DMS114 treated with DMSO at 0.1 percent for 48 hours (cell line): ENCODE results near the gene DUSP12.
"Not testable (repeated sequence)": the region's sequence is repeated elsewhere in the genome, so short reads cannot be mapped to it uniquely, and the experiment has no call there.

Experiments used
- DNase-seq: peaks from one replicate; lab custom pipeline; 2025; ENCODE audit not compliant: unreplicated experiment; lab: John Stamatoyannopoulos, UW

The DUSP12 gene

DNA sequence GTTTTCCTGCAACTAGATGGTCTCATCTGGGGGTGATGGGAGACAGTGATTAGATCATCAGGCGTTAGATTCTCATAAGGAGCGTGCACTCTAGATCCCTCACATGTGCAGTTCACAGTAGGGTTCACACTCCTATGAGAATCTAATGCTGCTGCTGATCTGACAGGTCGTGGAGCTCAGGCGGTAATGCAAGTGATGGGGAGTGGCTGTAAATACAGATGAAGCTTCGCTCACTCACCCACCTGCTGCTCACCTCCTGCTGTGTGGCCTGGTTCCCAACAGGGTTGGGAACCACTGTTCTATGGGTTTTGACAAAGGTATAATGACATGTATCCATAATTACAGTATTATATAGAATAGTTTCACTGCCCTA is 20.1 kb downstream of the DUSP12 start:
- not testable (repeated sequence) for DNase-seq

DNA sequence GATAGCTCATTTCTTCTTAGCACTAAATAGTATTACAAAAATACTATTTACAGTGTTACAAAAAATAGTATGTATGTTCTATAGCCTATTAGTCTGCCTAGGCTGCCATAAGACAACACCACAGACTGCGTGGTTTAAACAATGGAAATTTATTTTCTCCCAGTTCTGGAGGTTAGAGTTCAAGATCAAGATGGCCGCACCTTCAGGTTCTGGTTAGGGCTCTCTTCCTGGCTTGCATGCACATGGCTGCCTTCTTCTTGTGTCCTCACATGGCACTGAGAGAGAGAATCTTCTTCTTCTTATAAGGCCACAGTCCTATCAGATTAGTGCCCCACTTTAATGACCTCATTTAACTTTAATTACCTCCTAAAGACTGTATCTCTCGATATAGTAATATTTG is 20.7 kb downstream of the DUSP12 start:
- DNase-seq: no peak

DNA sequence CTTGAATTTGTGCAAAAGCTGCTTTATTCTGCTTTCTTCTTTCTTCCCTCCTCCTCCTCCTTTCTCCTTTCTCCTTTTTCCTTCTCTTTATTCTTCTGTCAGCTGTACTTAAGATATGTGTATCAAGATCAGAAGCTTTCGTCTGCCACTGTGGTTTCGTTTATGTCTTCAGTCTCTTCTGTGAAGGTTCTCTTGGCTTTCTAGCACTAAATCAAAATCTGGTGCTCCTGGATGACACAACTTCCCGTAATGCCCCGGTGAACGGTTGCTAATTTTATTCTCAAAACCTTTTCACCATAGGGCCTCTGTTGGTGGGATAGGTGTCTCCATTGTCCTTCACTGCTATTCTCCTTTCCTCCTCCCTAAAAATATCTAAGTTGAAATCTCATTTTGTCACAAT is 21.6 kb downstream of the DUSP12 start:
- no peak for DNase-seq

DNA sequence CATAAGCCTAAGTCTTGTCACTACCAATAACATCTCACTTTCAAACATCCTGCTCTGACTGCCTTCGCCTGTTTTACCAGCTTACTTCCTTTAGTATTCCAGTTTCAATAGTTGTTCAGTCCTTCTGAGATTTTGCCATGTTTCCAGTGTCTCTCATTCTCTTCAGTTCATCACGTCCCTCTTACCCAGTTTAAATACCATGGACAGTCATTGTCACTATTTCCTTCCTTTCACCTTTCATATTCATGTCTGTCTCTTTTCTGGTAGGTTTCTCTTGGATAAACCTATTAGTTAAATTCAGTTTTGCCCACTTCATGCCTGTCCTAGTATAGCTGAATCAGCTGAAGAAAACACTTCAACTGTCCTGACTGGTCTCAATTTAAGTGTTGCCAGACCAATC is 22.4 kb downstream of the DUSP12 start:
- no peak for DNase-seq

DNA sequence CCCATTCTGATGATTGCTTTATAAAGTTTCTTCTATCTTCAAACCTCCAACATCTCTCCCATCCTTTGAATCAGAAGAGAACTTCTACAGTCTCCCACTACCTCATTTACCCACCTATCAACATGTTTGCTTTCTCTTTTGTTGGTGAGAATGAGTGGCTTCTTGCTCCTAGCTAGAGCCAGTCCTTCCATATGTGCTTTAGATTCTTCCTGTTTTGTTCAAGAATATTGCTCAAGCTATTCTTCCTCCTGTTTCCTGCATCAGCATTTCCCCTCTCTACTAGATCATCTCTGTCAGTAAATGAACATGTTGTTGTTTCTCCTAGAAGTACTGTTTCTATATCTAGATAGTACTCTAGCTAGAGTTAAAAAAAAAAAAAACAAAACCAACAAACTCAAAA is 22.8 kb downstream of the DUSP12 start:
- no peak for DNase-seq

DNA sequence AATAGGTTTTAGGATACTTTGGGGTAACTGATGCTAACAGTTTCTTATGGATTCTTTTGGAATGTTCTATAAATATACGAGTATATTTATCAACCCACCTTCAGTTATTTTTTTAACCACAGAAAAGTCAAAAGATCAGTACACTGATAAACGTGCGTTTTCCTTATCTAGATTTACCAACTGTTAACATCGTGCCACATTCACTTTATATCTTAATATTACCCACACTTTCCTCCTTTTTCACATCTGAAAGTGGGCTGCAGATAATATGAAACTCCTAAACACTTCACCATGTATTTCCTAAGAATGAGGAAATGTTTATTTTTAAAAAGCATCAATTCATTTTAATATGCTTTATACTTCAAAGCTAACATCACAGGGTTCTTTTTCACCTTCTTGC is 24.2 kb downstream of the DUSP12 start:
- no peak for DNase-seq

DNA sequence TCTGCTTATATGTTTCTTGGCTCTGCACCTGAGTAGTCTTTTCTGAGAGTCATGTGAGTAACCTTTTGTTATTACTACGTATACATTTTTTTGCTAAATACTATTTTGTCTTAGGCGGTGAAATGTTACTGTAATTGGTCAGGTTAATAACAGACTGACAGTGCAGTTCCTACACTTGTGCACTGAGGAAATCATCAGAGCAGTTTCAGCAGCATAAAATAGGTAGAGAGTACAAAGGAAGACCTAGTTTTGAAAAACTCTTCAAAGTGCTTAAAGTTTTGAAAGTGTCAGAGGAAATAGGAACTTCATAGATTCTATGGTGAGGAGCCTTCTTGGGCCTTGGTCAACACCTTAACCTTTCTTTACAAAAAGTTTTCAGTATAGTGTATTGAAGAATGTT is 27.7 kb downstream of the DUSP12 start:
- no peak for DNase-seq

DNA sequence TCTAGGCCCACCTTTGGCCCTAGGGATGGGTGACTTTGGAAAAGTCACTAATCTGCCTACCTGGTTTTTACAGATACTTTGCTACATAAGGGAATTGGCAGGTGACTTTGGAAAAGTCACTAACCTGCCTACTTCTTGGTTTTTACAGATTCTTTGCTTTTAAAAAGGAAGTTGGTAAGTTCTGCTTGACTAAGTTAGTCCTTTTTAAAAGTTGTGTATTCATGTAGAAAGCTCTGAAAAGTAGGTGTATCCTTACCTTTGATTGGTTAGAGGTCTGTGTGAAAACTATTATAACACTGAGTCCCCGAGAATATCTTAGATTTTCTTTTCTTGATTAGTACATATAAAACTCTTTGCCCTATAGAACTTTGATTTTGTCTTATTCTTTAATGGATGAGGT is 28.9 kb downstream of the DUSP12 start:
- DNase-seq: no peak

DNA sequence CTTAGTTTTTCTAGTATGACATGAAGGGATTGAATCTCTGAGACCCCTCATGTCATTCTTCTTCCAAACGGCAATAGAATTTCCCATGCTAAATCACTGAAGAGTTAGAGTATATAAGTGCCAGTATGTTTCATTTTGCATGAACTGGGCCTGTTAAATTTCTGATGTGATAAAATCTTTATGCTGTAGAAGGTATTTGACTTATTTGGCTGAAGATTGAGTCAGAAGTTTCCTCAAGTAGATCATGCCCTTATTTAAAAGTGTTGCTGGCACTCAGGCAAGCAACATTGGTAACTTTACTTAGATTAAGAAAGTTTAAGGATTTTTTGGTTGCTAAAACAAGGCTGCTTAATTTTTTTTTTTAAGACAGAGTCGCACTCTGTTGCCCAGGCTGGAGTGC is 29.8 kb downstream of the DUSP12 start:
- DNase-seq: no peak

DNA sequence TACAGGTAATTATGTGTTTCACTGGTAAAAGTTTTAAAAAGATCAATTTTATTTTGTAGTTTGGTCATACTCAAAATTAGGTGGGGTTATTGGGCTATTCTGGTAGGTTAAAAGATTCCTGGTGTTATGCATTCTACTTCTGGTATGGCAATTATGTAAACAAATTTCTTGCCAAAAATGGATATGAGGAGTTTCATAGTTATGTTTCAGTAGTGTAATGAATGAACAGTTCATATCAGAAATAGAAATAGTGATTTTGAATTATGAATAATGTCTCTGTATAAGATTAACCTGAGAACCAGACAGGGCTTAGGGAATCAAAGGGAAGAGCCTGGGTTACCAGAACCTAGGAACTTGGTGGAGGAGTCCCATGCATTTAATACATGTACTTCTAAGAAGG is 32.4 kb downstream of the DUSP12 start:
- DNase-seq: no peak

DNA sequence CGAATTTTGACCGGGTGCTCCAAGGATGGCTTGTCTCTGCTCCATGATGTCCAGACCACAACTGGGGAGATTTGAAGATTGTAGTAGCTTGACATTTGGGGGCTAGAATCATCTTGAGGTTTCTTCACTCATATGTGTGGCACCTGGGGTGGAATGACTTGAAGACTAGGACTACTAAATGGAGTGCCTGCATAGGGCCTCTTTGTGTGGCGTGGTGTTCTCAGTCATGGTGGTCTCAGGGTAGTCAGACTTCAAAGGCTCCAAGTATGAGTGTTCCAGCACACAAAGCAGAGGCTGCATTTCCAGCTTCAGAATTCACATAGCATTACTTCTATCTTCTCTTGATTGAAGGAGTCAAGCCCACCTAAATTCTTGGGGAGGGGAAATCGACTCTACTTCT is 33.3 kb downstream of the DUSP12 start:
- DNase-seq: no peak

DNA sequence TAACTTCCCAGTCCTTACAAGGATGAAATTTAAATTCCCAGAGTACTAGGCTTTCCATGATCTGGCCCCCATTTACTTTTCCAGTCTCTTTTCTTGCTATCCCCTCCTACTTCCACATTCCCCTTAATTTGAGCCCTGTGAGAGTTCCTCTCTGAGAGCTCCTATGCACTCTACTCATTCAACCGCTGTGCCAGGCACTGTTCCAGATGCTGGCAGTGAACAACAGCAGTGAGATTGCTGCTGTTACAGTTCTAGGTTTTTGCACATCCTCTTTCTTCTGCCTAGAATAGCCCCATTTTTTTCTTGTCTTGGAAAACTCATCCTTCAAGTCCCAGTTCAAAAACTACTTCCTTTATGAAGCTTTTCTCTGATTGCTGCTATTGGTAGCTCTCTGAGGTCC is 35.4 kb downstream of the DUSP12 start:
- no peak for DNase-seq

DNA sequence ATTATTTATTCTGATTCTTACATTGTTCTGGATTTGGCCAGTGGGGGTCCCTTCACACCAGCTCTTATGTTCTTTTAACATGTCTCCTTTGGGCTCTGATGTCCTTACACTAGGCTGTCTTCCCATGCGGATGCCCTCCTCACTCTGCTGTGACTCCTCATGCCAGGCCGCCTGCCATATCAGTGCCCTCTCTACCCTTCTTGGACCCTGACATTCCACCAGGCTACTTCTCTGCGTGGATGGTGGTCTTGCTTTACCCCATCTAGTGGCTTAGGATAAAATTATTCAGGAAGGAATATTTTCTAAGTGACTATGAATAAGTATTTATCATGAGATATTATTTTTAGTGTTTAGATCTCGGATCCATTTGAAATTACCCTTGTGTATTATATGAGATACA is 37.8 kb downstream of the DUSP12 start:
- DNase-seq: no peak

DNA sequence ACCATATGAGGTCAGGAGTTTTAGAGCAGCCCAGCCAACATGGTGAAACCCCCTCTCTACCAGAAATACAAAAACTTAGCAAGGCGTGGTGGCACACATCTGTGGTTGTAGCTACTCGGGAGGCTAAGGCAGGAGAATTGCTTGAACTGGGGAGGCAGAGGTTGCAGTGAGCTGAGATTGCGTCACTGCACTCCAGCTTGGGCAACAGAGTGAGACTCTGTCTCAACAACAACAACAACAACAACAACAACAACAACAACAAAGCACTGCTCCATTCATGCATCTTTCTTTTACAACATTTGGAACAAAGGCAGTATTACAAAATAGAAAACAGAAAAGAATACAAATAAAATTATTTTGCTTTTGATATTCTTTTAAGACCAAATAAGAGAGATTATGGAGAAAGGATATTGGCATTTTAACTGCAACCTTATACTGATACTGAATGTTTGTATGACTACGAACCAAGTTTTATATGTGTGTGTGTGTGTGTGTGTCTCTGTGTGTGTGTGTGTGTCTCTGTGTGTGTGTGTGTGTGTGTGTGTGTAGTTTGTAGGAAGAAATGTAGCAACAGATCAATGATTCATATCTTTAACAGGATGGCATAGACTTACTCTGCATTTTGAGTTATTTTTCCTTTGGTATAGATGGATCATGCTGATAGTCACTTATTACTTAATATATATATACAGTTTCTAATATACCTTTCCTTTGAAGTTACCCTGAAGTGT is 41.2 kb downstream of the DUSP12 start:
- no peak for DNase-seq

DNA sequence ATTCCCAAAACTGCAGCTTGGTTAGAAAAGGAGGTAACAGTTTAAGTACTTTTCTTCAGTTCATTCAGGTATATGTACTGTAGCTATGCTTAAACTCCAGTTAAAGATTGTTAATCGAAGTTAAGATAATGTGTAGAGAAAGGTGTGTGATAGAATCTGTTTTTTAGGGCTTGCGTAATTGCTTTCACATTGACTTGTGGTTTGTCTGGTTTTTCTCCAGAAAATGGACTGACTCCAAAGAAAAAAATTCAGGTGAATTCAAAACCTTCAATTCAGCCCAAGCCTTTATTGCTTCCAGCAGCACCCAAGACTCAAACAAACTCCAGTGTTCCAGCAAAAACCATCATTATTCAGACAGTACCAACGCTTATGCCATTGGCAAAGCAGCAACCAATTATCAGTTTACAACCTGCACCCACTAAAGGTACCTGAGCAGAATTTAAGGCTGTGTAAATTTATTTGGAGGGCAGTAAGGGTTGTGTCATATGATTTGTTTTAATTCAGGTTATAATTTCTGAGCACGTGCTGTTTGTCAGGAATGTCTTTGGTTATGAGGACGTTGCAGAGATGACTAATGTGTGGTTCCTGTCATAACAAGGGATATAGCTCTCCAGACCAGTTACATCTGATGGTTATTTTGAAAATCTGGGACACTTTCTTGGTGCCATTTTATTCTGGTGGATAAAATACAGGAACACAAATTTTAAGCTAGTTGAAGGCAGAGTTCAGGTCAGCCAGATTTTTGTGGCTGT is 42.5 kb downstream of the DUSP12 start:
- DNase-seq: no peak

DNA sequence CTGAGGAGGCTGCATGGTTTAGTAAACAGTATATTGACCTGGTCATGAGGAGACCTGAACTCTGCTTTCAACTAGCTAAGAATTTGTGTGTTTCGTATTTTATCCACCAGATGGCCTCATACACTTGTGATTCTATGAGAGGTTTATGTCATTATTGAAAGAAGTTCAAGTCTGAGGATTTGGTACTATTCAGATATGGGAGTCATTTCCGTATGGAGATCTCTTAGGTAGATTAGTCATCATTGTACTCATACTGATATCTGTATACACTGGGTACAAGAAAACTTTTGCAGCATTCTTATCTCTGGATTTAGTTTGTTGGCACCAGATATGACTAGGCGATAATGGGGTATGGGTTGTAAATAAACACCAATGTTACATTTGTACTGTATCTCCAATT is 43.2 kb downstream of the DUSP12 start:
- DNase-seq: peak; percentile 85

DNA sequence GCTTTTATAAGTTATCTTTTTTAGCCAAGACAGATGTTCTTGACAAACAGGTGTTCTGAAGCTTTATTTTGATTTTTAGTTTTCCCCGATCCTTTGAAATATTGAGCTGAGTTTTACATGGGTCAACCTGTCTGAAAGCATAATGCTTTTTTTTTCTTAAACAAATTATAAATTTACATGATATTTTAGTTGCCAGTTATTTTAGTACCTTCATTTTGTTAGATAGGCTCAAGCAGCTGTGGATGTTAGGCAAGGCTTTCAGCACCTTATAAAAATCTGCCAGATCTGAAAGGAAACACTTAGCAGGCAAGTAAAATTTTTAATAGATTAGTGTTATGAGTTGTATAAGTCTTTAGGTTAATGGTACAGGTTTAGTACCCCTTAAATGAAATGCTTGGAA is 50.2 kb downstream of the DUSP12 start:
- DNase-seq: no peak

DNA sequence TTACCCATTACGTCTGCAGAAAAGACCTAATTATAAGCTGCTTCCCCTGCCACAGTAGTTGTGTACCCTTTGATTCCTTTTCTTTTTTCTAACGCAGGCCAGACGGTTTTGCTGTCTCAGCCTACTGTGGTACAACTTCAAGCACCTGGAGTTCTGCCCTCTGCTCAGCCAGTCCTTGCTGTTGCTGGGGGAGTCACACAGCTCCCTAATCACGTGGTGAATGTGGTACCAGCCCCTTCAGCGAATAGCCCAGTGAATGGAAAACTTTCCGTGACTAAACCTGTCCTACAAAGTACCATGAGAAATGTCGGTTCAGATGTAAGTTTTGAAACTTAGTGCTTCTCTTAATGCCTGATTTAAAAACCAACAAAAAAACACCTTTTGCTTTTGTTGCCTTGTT is 52.4 kb downstream of the DUSP12 start:
- DNase-seq: no peak

DNA sequence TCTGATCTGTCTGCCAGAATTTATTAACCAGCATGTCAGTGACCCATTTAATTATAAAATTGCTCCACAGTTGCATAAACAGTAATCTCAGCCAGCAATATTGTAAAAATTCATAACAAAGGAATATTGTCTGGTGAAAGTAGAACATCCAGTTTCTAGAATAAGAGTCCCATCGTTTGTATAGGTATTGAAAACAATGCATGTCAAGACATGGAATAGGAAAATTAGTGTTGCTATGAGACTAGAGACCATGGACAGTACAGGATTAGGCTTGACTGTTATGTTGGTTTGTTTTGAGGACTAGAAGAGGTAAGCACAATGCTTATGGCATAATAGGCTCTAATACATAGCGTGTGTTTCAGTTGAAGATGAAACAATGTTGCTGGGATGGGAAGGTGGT is 53.6 kb downstream of the DUSP12 start:
- DNase-seq: no peak

DNA sequence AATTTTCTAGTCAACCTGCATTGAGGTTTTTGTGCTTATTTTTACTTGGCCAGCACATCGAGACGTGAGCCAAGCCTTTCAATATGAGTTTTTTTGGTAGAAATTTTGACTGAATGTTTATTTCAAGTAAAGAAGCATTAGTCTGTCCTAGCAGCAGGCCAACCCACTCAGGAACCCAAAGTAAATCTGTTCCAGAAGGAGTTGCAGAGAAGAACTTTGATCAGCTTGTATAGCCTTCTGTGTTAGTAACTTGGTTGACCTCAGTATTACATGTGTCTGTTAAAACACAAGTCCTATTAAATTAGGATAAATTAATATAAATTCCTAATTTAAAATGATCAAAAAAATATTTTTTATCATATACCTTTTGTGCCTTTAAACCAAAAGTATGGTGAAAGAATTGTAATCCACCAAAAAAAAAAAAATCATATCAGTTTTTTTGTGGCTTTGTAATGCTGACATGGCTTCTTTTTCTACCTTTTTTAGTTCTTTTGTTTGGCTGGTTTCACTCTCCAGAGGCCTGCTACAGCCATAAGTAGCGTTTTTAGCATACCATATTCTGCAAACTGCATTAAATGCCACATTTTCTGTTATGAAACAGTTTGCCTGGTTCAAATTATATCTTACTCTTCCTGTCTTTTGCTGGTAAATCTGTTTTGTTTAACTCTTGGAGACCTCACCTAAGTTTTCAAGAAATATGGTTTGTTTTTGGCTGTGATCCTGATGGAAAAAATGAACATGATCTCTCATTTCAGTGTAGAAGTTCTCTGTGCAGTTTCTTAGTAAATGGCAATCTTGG is 56.0 kb downstream of the DUSP12 start:
- DNase-seq: no peak
